Bronchial epithelial cell (primary cell): ENCODE data around the gene CABLES1. TPM values are rescaled to one million over a fixed set of nuclear protein-coding genes. Genes with fewer than 3 reads are reported as not detected.

Experiments
- DNase-seq: peaks from one replicate; pipeline ENCODE4 v3.0.0-alpha.2; 2010; ENCODE audit warnings: low read depth
- FAIRE-seq: peaks from 2 replicates; lab custom pipeline; 2011; peaks lifted over from hg19 to GRCh38; lab: Jason Lieb, UNC
- H3K27me3 ChIP-seq: 2 replicates; pipeline ENCODE4 v1.5.1; 2011; ENCODE audit warnings: low read length; ENCODE audit not compliant: control insufficient read depth, insufficient read depth
- H3K36me3 ChIP-seq: 2 replicates; pipeline ENCODE4 v1.5.1; 2011; ENCODE audit warnings: low read length; ENCODE audit not compliant: control insufficient read depth, insufficient read depth
- H3K4me3 ChIP-seq: 2 replicates; pipeline ENCODE4 v1.5.1; 2011; ENCODE audit warnings: mild to moderate bottlenecking, low read depth, low read length, control low read depth
- CTCF ChIP-seq: IDR thresholded peaks from 2 replicates; pipeline ENCODE4 v1.5.1; 2011; ENCODE audit warnings: mild to moderate bottlenecking, moderate library complexity, low read length, control low read depth, inconsistent platforms; ENCODE audit not compliant: insufficient read depth, severe bottlenecking
- total RNA-seq: library from RNA; depleted of rRNA; stranded (reverse); fragments of >200 nt; gene quantifications from 2 replicates; pipeline ENCODE4 v1.2.1, GENCODE V29; 2014

CABLES1 gene
- total RNA-seq, 1 donor from 2014 or later = 0.26 TPM

DNA sequence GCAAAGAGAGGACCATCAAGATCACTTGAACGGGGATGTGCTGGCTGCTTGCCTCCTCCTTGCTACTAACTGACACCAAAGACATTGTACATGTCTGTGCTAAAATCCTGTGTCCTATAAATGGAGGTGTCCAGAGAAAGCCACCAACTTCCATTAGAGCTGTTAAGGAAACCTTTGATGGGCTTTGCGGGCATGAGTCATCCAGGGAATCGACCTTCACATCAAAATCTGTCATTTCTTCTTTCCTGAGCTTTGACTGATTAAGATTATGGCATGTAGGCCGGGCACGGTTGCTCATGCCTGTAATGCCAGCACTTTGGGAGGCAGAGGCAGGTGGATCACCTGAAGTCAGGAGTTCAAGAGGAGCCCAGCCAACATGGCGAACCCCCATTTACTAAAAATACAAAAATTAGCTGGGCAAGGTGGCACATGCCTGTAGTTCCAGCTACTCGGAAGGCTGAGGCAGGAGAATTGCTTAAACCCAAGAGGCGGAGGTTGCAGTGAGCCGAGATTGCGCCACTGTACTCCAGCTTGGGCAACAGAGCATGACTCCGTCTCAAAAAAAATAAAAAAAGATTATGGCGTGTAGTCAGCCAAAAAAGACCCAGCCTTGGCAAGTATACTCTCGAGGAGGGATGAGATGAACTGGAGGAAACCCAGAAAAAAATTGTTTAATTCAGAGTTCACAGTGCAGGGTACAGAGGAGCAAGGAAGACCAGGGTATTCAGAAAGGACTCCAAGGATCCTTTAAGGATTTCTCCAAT lies 115.8 kb downstream of the CABLES1 start:
- Histone ChIP-seq H3K36me3 (no peaks in the 10 kb centered on the region), H3K4me3 (no peak overlapping the region), H3K27me3 (no peaks in the 10 kb centered on the region)
- FAIRE-seq (no peak), DNase-seq (no peak)
- TF ChIP-seq CTCF = no peak

DNA sequence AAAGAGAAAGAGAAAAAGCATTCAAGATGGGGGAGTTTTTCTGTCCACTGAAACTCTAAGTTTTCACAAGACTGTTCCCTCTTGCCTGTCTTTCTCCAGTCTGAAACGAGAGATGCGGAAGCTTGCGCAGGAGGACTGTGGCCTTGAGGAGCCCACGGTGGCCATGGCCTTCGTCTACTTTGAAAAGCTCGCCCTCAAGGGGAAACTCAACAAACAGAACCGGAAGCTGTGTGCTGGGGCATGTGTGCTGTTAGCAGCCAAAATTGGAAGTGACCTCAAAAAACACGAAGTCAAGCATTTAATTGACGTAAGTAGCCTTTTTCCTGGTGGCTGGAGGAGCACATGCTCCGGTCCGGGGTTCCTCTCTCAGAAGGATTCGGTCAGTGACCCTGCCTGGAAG lies 118.3 kb downstream of the CABLES1 start:
- FAIRE-seq (no peak), DNase-seq (no peak)
- H3K27me3 ChIP-seq = no peaks in the 10 kb centered on the region
- no peak overlapping the region for H3K4me3 ChIP-seq
- TF ChIP-seq CTCF = no peak
- no peaks in the 10 kb centered on the region for H3K36me3 ChIP-seq

DNA sequence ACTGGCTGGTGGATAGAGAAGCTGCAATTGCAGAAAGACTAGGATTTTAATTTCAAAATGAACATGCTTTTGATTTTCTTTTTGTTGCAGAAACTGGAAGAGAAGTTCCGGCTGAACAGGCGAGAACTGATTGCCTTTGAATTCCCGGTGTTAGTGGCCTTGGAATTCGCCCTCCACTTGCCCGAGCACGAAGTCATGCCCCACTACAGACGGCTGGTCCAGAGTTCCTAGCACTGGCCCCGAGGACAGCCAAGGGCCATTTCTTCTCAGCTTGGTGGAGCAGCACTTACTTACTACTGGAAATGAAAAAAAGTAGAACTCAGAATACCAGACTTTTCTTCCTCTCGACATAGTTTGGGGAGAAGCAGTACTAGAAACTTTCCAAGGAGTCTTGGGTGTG lies 121.9 kb downstream of the CABLES1 start:
- Histone ChIP-seq H3K36me3 (no peaks in the 10 kb centered on the region), H3K27me3 (no peaks in the 10 kb centered on the region), H3K4me3 (no peak overlapping the region)
- no peak for FAIRE-seq
- DNase-seq = no peak
- no peak for TF ChIP-seq CTCF

- H3K27me3 ChIP-seq = no peaks in the 10 kb centered on the region
- peak; percentile 20 for DNase-seq
- FAIRE-seq = no peak
- no peak overlapping the region for H3K4me3 ChIP-seq
- TF ChIP-seq CTCF = no peak
- no peaks in the 10 kb centered on the region for H3K36me3 ChIP-seq
Measured at GRCh38 chr18:23257686-23258565, 122.6 kb downstream of the CABLES1 start.

DNA sequence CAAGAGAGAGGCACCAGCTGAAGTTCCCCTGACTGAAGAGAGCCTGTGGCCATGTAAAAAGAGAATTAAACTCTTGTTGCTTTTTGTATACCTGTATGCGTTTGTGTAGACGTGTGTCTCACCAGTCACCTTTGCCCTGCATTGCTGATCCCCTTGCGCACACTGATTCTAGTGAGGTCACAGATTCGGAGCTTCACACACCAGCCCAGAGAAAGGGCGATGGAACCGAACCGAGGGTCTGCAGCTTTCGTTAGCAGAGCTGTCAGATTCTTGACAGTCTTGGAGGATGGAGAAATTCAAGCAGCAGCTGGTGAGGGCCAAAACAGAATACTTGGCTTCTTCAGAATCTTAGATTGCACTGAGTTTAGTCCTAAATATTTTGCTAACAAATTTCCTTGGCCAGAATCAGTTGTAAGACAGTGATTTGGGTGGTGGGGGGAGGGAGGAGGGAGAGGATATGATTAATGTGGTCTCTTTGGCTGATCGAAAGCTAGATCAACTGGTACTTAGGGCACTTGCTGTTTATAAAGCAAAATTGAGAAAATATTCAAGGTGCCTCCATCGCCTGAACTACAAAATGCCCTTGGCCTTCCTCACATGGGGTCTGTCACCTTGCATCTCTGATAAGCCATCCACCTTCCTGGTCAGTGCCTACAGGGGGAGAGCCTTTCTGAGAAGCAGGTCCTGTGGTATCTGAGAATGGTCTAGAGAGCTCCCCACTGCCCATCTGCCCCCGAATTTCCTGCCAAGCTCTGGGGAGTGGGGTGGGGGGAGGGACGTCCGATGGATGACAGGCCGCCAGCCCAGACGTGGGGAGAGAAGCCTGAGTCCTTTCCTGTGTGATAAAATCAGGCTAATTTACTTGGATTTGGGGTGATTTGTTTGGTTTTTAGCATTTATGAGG lies 123.5 kb downstream of the CABLES1 start:
- no peaks in the 10 kb centered on the region for H3K36me3 ChIP-seq
- TF ChIP-seq CTCF = no peak
- no peak overlapping the region for H3K4me3 ChIP-seq
- FAIRE-seq (no peak), DNase-seq (no peak)
- no peaks in the 10 kb centered on the region for H3K27me3 ChIP-seq
